Stimulated activated CD8-positive, alpha-beta memory T cell treated with anti-CD3 and anti-CD28 coated beads, Interleukin-7, amount 100 ng/mL, for 48 hours (primary cell): Measurements from ENCODE around the gene ROR2.

Experiments used
- DNase-seq, 2 donors: peaks; one replicate each; pipeline ENCODE4 v3.0.0-alpha.2; 2020; ENCODE audit warnings: low read depth in 1 of 2; ENCODE audit errors: extremely low read depth in 1 of 2

Gene ROR2

DNA sequence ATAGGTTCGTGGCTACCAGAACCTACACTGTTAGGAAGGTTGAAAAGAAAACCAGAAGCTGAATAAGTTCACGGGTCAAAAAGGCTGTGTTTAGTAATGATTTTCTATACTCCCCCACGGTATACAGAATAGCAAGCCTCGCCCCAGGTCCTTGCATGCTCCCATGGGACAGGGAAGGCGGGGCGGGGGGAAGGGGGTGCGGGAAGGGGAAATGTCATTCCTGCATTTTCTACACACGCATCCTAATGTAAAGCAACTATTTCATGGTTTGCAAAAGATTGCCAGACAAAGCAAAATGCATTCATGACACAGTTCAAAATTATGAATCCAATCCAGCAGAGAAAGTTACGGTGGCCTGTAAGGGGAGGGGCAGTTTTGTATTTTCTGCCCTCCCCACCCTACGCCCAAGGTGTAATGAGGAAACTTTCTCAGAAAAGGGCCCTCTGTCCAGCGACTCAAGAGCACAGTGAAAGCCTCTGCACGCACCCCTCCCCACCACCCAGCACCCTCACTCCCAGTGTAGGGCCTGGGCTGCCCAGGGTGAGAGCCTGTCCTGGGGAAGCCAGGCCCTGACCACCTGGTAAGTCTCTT is 105.2 kb downstream of the ROR2 start:
- DNase-seq = no peak

- no peak for DNase-seq
Observed at GRCh38 chr9:91844190-91844589, 105.8 kb downstream of the ROR2 start.

DNA sequence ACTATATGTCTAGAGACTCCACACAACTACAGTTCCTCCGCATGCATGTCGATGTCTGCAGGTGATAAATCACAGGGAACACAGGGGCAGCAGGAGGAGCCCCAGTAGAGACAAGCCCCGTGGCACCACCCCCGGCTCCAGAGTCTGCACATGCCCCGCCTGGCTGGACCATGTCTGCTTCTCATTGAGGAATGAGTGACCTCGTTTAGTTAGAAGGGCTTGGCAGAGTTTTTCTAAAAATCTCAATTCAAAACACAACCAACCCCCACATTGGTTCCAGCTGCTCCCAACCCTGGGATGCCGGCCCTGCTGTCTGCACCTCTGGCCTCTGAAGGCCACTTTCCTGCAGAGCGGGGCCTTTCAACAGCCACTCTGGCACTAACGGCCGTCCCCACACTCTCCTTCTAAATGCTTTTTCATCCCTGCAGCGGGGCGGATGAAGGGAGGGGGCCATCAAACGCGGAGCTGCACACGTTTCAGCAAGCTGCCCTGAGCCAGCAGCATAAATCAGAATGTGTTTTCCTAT is 106.3 kb downstream of the ROR2 start:
- no peak for DNase-seq

DNA sequence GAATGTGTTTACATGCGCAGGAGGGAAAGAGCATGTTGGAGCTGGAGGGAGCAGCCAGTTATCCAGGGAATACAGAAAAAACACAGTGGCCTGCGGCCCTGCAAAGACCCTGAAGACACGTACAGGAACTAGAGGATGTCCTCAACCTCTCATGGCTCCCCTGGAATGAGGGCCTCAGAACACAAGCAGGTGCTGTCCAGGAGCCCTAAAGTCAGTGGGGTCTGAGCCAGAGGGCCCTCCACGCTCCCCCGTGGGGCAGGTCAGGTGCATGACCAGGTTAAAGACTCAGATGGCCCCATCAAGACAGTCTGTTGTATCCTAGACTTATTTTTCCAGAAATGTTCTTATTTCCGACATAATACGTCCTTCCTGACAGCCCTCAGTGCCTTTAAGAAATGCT is 106.9 kb downstream of the ROR2 start:
- DNase-seq = no peak

GRCh38 chr9:91842358-91843049 is 107.5 kb downstream of the ROR2 start:
- DNase-seq = no peak

DNA sequence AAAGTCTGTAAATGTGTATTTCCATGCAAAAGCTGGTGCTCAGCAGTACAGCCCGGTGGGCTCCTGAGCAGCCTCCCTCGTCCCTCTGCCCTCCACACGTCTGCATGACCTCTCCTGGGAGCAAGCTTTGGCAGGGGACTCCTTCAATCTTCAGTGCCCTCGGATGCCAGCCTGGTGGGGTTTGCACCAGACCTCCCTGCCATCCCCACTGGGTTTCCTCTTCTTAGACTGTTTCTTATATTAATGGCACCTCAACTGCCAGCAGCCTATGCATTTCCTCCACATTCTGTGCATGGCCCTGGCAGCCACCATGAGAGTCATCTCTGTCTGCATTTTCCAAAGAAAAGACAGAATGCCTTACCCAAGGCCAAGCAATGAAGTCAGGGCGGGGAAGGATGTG is 108.4 kb downstream of the ROR2 start:
- no peak for DNase-seq

- DNase-seq = no peak
Observed at GRCh38 chr9:91840882-91841281, 109.1 kb downstream of the ROR2 start.

DNA sequence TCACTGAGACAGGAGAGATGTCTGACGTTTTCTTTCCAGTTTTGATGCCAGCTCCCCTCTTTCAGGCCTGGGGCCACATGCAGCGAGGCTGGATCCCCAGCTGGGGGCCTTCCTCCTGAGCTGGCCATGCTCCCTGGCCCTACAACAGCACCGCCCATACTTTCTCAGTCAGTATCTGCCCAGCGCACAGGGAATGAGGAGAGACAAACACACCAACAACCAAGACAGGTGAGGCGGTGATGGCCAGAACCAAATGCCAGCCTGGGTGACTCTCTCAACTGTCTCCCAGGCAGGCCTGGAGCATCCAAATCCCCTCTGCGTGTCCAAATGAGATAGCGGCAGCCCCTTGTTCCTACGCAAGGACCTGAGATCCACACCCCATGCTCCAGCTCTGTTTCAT is 109.6 kb downstream of the ROR2 start:
- no peak for DNase-seq

- DNase-seq = no peak
Observed at GRCh38 chr9:91839926-91840465, 110.0 kb downstream of the ROR2 start.

- no peak for DNase-seq
Observed at GRCh38 chr9:91837981-91838731, 111.9 kb downstream of the ROR2 start.

GRCh38 chr9:91836515-91836914 is 113.5 kb downstream of the ROR2 start:
- no peak for DNase-seq

DNA sequence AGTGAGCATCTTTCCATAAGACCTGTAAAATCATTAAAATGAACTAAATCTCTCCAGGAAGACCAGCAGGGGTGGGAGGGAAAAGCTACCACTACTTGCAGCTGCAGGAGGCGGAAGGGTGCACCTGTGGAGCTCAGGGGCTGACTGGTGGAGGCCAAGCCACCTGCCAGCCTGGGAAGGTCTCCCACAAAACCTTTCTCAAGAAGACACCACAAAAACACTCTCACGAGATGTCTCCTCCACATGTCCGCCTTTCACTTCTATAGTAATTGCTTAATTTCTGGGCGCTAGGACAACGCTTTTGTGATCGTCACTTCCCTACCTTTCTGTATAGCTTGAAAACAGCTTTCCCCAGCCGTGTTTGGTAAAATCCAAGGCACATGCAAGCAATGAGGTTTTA is 114.4 kb downstream of the ROR2 start:
- no peak for DNase-seq

DNA sequence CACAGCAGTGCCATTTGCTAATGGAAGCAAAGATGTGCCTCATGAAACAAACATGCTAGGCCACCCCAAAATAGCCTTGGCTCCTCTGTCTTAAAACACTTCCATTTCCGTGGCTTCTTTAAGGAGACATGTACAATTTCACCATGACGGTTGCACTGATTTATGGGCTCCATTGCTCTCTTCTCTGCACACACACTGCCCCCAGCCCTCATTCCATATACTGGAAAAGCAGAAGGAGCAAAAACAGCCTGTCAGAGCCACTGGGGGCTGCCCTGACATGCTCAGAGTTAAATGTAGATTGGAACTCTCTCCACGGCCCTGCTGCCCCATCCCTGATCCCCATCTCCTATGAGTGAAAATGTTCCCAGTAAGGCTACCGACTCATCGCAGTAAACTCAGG is 114.8 kb downstream of the ROR2 start:
- DNase-seq = no peak

- DNase-seq = no peak
Observed at GRCh38 chr9:91834740-91835139, 115.3 kb downstream of the ROR2 start.

DNA sequence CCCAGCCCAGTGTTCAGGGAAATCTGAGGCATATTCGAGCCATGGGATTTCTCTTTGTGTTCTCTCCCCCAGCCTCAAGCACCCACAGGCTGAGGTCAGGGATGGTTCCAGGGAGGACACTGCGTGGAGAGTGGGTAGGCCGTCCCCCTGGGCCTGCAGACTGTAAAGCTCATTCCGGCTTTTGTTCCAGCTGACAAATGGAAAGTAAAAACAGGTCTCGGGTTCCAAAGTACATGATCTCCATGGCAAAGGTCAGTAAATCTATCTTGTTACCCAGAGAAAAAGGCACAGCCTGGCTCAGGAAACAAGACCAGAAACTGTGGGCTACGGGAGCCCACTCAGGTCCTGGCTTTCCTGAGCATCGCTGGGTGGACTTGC is 116.2 kb downstream of the ROR2 start:
- no peak for DNase-seq

- DNase-seq = no peak
Observed at GRCh38 chr9:91833096-91833877, 116.7 kb downstream of the ROR2 start.

GRCh38 chr9:91832322-91832721 is 117.7 kb downstream of the ROR2 start:
- no peak for DNase-seq

GRCh38 chr9:91825866-91826265 is 124.2 kb downstream of the ROR2 start:
- DNase-seq = no peak

- no peak for DNase-seq
Observed at GRCh38 chr9:91825422-91825821, 124.6 kb downstream of the ROR2 start.

GRCh38 chr9:91824601-91825305 is 125.3 kb downstream of the ROR2 start:
- DNase-seq = no peak
